Ovary (tissue), 9 donors: ENCODE results near the gene BEST3. TPM values are rescaled to one million over a fixed set of nuclear protein-coding genes. Genes with fewer than 3 reads are reported as not detected.

Experiments
- DNase-seq, 5 donors: peaks; one replicate each; pipeline ENCODE4 v3.0.0-alpha.2; 2019 to 2020
- H3K27ac ChIP-seq, 2 donors: fragments of 200-600 bp; one replicate each; pipeline versions ENCODE4 v1.5.1 to v1.8.0; 2019 to 2022
- H3K27me3 ChIP-seq: fragments of 200-600 bp; one replicate; pipeline ENCODE4 v1.8.0; 2022
- H3K36me3 ChIP-seq: fragments of 200-600 bp; sonication (generic); one replicate; pipeline ENCODE4 v1.5.1; 2019
- H3K4me1 ChIP-seq: one replicate; pipeline ENCODE4 v1.8.1; 2013; ENCODE audit warnings: mild to moderate bottlenecking, moderate library complexity; ENCODE audit not compliant: insufficient read depth
- H3K4me3 ChIP-seq: fragments of 200-600 bp; sonication (generic); one replicate; pipeline ENCODE4 v1.5.1; 2017
- H3K9me3 ChIP-seq, 2 donors: fragments of 200-600 bp in 1 of 2; sonication (generic) in 1 of 2; one replicate each; pipeline versions ENCODE4 v1.5.1 to v1.8.1; 2013 to 2019; ENCODE audit warnings: mild to moderate bottlenecking in 1 of 2, moderate library complexity in 1 of 2
- EP300 ChIP-seq: sonication (generic); formaldehyde crosslinking; IDR thresholded peaks from one replicate; pipeline ENCODE4 v1.6.1; 2017; ENCODE audit warnings: antibody characterized with exemption
- POLR2A ChIP-seq: fragments of 450-650 bp; IDR thresholded peaks from one replicate; pipeline ENCODE4 v1.6.1; 2017; ENCODE audit warnings: antibody characterized with exemption, mild to moderate bottlenecking, moderate library complexity
- WGBS, 3 donors: extraction: QIAGEN DNeasy Blood & Tissue Kit in 1 of 3; methylation state at CpG; one replicate each; pipeline versions ENCODE4 v1.1.5 to v1.1.7; 2013 to 2017; 5-methylcytosine and 5-hydroxymethylcytosine counted together
- intact Hi-C, 4 donors: fragments of 100-400 bp; cut with DNase I; formaldehyde crosslinking; loops; one replicate each; pipeline versions ENCODE4 v1.11.0 to v1.15.1; 2022 to 2023
- polyA plus RNA-seq, 2 donors: library from polyadenylated mRNA; stranded (reverse); fragments of 200-250 nt in 1 of 2; fragments of 350-450 nt in 1 of 2; fragmentation: Illumina TruSeq in 1 of 2; extraction: RNeasy Lipid Tissue Mini Kit (QIAGEN cat#74804) in 1 of 2; gene quantifications; one replicate each; pipeline ENCODE4 v1.2.3, GENCODE V29; 2013 to 2014
- total RNA-seq, 7 donors: library from RNA; depleted of rRNA in 2 of 7; stranded (reverse); fragments of >200 nt in 2 of 7; fragmentation: NEBNext Ultra II Directional in 3 of 7; extraction: Animal tissue kit (Norgen Biotek cat#: 25700) in 3 of 7; gene quantifications; one replicate each; pipeline versions ENCODE4 v1.1.0 to v1.2.4, GENCODE V29; 2016 to 2023
- TF ChIP-seq, protein P1 (sequence below), 3 donors: fragments of 450-650 bp in 2 of 3; fragments of 200-600 bp in 1 of 3; IDR thresholded peaks; one replicate each; pipeline versions ENCODE4 v1.5.1 to v1.8.0; 2016 to 2022; ENCODE audit warnings: antibody characterized with exemption in 3 of 3, mild to moderate bottlenecking in 1 of 3
- donor health status: DM: no; HTN: no; CAD: no; lungs with moderate emphysema.
- donor health status: DM: no; HTN: no; CAD: no.
- donor health status: Bipolar disorder and iron deficiency.
- donor health status: DM: yes; HTN: yes; CAD: no.
- donor health status: DM: no; HTN: no; CAD: no.
- donor health status: DM: yes; HTN: yes; CAD: no.

BEST3 gene
- total and polyA plus RNA-seq, 9 donors, result 0.10 TPM; not detected in 8

DNA sequence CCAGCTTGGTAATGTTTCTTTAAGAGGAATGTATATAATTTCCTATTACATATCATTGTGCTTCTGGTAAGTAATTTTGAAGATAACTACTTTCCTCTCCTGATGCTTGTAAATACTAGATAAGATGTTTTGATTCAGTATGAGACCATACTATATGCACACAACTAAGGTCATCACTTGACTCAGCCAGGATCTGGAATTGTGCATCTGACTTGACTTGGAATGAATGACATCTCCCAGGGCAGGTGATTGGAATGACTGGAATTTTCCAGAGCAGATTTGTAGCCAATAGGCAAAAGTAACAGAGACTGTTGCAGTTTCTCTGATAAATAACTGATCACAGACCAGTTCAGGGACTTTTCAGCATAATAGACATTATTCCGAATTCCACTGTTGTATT lies 11.1 kb downstream of the BEST3 start:
- no peaks in the 10 kb centered on the region for H3K27me3 ChIP-seq
- WGBS, 3 donors, result 31 to 76% (median 40%) methylated on average over 1 of the region's 1 CpG
- H3K36me3 ChIP-seq, result no peaks in the 10 kb centered on the region
- no peaks in the 10 kb centered on the region for H3K4me1 ChIP-seq
- intact Hi-C loops, result no loop called here
- TF ChIP-seq EP300 (no peak), POLR2A (no peak)
- TF ChIP-seq, protein P1, sequence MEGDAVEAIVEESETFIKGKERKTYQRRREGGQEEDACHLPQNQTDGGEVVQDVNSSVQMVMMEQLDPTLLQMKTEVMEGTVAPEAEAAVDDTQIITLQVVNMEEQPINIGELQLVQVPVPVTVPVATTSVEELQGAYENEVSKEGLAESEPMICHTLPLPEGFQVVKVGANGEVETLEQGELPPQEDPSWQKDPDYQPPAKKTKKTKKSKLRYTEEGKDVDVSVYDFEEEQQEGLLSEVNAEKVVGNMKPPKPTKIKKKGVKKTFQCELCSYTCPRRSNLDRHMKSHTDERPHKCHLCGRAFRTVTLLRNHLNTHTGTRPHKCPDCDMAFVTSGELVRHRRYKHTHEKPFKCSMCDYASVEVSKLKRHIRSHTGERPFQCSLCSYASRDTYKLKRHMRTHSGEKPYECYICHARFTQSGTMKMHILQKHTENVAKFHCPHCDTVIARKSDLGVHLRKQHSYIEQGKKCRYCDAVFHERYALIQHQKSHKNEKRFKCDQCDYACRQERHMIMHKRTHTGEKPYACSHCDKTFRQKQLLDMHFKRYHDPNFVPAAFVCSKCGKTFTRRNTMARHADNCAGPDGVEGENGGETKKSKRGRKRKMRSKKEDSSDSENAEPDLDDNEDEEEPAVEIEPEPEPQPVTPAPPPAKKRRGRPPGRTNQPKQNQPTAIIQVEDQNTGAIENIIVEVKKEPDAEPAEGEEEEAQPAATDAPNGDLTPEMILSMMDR (IDR thresholded peaks at IDR 0.05), result no peak
- H3K9me3 ChIP-seq, result no peaks in the 10 kb centered on the region
- no peak overlapping the region for H3K27ac ChIP-seq
- no peak overlapping the region for H3K4me3 ChIP-seq
- DNase-seq, result no peak

DNA sequence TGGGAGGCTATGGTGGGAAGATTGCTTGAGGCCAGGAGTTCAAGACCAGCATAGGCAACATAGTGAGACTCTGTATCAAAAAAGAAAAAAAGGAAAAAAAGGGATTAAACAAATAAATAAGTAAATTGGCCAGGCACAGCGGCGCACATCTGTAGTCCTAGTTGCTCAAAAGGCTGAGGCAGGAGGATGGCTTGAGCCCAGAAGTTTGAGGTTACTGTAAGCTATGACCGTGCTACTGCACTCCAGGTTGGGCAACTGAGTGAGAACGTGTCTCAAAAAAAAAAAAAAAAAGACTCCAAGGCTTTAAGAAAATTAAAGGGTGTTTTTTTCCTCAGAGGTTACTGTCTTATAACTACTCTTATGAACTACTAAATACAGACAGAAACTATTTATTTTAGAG lies 11.7 kb downstream of the BEST3 start:
- TF ChIP-seq, protein P1 (IDR thresholded peaks at IDR 0.05), result no peak
- TF ChIP-seq EP300 (no peak), POLR2A (no peak)
- Histone ChIP-seq H3K4me1 (no peaks in the 10 kb centered on the region), H3K9me3 (no peaks in the 10 kb centered on the region), H3K27ac (no peak overlapping the region), H3K36me3 (no peaks in the 10 kb centered on the region), H3K4me3 (no peak overlapping the region), H3K27me3 (no peaks in the 10 kb centered on the region)
- intact Hi-C loops, result no loop called here
- WGBS, 3 donors, result 70 to 73% (median 71%) methylated on average over 4 of the region's 4 CpGs
- DNase-seq, result no peak

DNA sequence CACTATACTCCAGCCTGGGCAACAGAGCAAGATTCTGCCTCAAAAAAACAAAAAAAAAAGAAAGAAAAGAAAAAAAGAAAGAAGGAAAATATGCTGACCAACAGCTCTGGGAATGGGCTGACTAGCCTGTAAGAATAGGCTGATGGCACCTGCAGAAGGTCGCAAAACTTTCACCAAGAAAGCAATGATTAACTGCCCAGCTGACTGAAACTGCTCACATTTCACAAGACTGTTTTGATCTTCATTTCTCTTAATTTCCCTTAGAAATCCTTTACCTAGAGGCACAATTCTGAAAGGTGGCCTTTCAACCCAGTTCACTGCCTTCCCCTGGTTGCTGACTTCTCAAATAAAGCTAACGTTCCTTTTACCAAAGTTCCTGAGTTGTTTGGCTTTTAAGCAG lies 12.4 kb downstream of the BEST3 start:
- no peaks in the 10 kb centered on the region for H3K4me1 ChIP-seq
- DNase-seq, result no peak
- H3K27ac ChIP-seq, result no peak overlapping the region
- intact Hi-C loops, result no loop called here
- WGBS, 3 donors, result 69 to 76% (median 73%) methylated on average over 2 of the region's 2 CpGs
- no peaks in the 10 kb centered on the region for H3K27me3 ChIP-seq
- H3K4me3 ChIP-seq, result no peak overlapping the region
- TF ChIP-seq, protein P1 (IDR thresholded peaks at IDR 0.05), result no peak
- TF ChIP-seq EP300, result no peak
- TF ChIP-seq POLR2A, result no peak
- no peaks in the 10 kb centered on the region for H3K36me3 ChIP-seq
- no peaks in the 10 kb centered on the region for H3K9me3 ChIP-seq

DNA sequence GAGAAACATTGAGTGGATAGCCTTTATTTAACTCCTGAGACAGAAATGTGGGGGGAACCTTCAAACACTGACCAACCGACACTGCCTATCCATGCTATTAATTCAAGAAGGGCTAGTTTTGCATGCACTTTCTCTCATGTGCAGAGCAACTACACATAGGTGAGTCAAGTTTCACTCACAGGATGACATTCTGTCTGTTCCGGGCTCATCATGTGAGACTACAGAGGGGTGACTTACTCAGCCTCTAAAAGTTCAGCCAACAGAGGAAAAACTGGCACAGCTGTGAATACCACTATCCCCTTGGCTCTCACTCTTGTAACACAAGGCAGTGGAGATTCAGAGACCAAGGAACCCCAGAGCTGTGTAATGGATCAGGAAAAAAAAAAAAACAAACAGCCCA lies 13.3 kb downstream of the BEST3 start:
- no peaks in the 10 kb centered on the region for H3K27me3 ChIP-seq
- no peak for DNase-seq
- no peak overlapping the region for H3K4me3 ChIP-seq
- intact Hi-C loops, result no loop called here
- H3K9me3 ChIP-seq, result no peaks in the 10 kb centered on the region
- no peak overlapping the region for H3K27ac ChIP-seq
- H3K36me3 ChIP-seq, result no peaks in the 10 kb centered on the region
- H3K4me1 ChIP-seq, result no peaks in the 10 kb centered on the region
- 40 to 52% (median 43%) methylated on average over 2 of the region's 2 CpGs for WGBS, 3 donors
- no peak for TF ChIP-seq POLR2A
- TF ChIP-seq EP300, result no peak
- TF ChIP-seq, protein P1 (IDR thresholded peaks at IDR 0.05), result no peak

DNA sequence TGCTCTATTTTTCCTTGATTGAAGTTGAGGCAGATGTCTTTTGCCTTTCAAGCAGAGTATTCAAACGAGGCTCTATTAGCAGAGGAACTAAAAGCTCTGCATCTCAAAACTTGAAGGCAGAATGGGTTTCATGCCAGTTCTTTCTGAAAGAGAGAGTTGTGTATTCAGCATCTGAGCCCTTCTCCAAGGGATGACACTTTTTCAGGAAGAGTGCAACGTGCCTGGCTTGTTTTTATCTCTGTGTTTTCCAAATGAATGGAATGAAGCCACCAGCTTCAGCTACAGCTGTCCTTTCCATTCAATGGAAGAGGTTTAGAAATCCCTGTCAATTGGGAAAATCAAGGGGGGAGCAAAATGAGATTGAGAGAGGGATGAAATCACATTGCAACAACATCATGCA lies 14.6 kb downstream of the BEST3 start:
- WGBS, 3 donors, result 11 to 25% (median 12%) methylated on average over 2 of the region's 2 CpGs
- intact Hi-C loops, result no loop called here
- Histone ChIP-seq H3K27ac (no peak overlapping the region), H3K4me3 (no peak overlapping the region), H3K36me3 (no peaks in the 10 kb centered on the region), H3K27me3 (no peaks in the 10 kb centered on the region), H3K4me1 (no peaks in the 10 kb centered on the region), H3K9me3 (no peaks in the 10 kb centered on the region)
- TF ChIP-seq EP300, result no peak
- TF ChIP-seq, protein P1 (IDR thresholded peaks at IDR 0.05), result no peak
- no peak for TF ChIP-seq POLR2A
- DNase-seq, result no peak
